WERI-Rb-1 (cell line): Measurements from ENCODE around the gene RRBP1.

ENCODE experiments used
- DNase-seq: peaks from one replicate; pipeline ENCODE4 v3.0.0-alpha.2; 2020
- H3K27ac ChIP-seq: fragments of 250-450 bp; sonication (Bioruptor Pico); 2 replicates; pipeline ENCODE4 v1.5.1; 2020; ENCODE audit warnings: mild to moderate bottlenecking, moderate library complexity
- H3K27me3 ChIP-seq: fragments of 250-450 bp; sonication (Bioruptor Pico); 2 replicates; pipeline ENCODE4 v1.5.1; 2021; ENCODE audit warnings: mild to moderate bottlenecking, low read depth, moderate library complexity; ENCODE audit not compliant: insufficient read depth, severe bottlenecking
- H3K36me3 ChIP-seq: fragments of 250-450 bp; sonication (Bioruptor Pico); 2 replicates; pipeline ENCODE4 v1.5.1; 2020; ENCODE audit warnings: mild to moderate bottlenecking, moderate library complexity
- H3K4me3 ChIP-seq: 2 replicates; pipeline ENCODE4 v1.5.1; 2011; ENCODE audit warnings: low read depth, mild to moderate bottlenecking, control low read depth, low read length
- H3K9me3 ChIP-seq: fragments of 250-450 bp; sonication (Bioruptor Pico); 2 replicates; pipeline ENCODE4 v1.5.1; 2021; ENCODE audit warnings: mild to moderate bottlenecking, moderate library complexity; ENCODE audit not compliant: severe bottlenecking
- CTCF ChIP-seq: IDR thresholded peaks from 2 replicates; pipeline ENCODE4 v1.5.1; 2011; ENCODE audit warnings: low read depth, mild to moderate bottlenecking, control low read depth, inconsistent platforms, low read length

The RRBP1 gene

GRCh38 chr20:17666481-17666880 is 15.6 kb downstream of the RRBP1 start:
- H3K27ac ChIP-seq = no peak overlapping the region
- H3K4me3 ChIP-seq = no peak overlapping the region
- TF ChIP-seq CTCF = no peak
- no peak for DNase-seq
- H3K9me3 ChIP-seq = no peaks in the 10 kb centered on the region
- H3K36me3 ChIP-seq = no peaks in the 10 kb centered on the region
- H3K27me3 ChIP-seq = no peaks in the 10 kb centered on the region

GRCh38 chr20:17665756-17666155 is 16.3 kb downstream of the RRBP1 start:
- Histone ChIP-seq H3K27ac (no peak overlapping the region), H3K36me3 (no peaks in the 10 kb centered on the region), H3K4me3 (no peak overlapping the region), H3K27me3 (no peaks in the 10 kb centered on the region), H3K9me3 (no peaks in the 10 kb centered on the region)
- no peak for TF ChIP-seq CTCF
- no peak for DNase-seq

GRCh38 chr20:17664025-17664633 is 17.9 kb downstream of the RRBP1 start:
- Histone ChIP-seq H3K27me3 (no peaks in the 10 kb centered on the region), H3K36me3 (peaks cover 4% of the 10 kb centered on the region; the same call in 1 of the 2 replicates), H3K4me3 (no peak overlapping the region), H3K9me3 (no peaks in the 10 kb centered on the region), H3K27ac (no peak overlapping the region)
- no peak for TF ChIP-seq CTCF
- no peak for DNase-seq

GRCh38 chr20:17663486-17663885 is 18.6 kb downstream of the RRBP1 start:
- DNase-seq = no peak

GRCh38 chr20:17663040-17663399 is 19.0 kb downstream of the RRBP1 start:
- Histone ChIP-seq H3K36me3 (peaks cover 10% of the 10 kb centered on the region), H3K4me3 (no peak overlapping the region), H3K27ac (no peak overlapping the region), H3K27me3 (no peaks in the 10 kb centered on the region), H3K9me3 (peaks cover 6% of the 10 kb centered on the region)
- no peak for DNase-seq
- TF ChIP-seq CTCF = no peak

More at GRCh38 chr20:17663486-17663885, 18.6 kb downstream of the RRBP1 start:
- Histone ChIP-seq H3K27me3 (no peaks in the 10 kb centered on the region), H3K27ac (no peak overlapping the region), H3K4me3 (no peak overlapping the region), H3K36me3 (peaks cover 6% of the 10 kb centered on the region), H3K9me3 (peaks cover 2% of the 10 kb centered on the region)
- TF ChIP-seq CTCF = no peak
